ENCODE measurements around the gene BRMS1.

DNA sequence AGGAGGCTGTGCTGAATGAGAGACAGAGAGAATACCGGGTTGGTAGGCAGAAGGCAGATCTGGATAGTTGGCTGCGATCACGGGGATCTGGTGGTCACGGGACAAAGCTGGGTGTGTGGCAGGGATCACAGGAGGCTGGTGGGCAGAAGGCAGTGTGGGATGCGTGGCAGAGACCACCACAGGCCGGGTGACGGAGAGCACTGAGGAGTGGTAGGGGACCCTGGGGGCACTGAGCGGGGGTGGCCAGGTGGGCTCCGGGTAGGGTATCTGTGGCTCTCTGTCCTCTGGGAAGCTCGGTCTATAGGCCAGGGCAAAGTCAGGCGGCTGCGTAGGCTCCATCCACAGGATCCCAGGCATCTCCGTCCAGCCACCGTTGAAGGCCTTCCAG, 29.4 kb downstream of the BRMS1 start:
- TF ChIP-seq CTCF (IDR thresholded peaks at IDR 0.05 in 2 of 3, conservative IDR thresholded peaks at IDR 0.05 in 1 of 3; ENCODE audit: control insufficient read depth in 2 of 3, extremely low read depth in 1 of 3, insufficient read depth in 1 of 3, low read depth in 3 of 3, low read length in 3 of 3) (no peak), RFX5 (IDR thresholded peaks at IDR 0.05; ENCODE audit: low read depth, low read length) (no peak), ZNF274 (IDR thresholded peaks at IDR 0.05; ENCODE audit: insufficient read depth, insufficient read length) (no peak), ETV6 (conservative IDR thresholded peaks at IDR 0.05 in 1 of 2, IDR thresholded peaks at IDR 0.05 in 1 of 2; ENCODE audit: borderline replicate concordance in 1 of 2, low read depth in 1 of 2) (no peak), CBX5 (IDR thresholded peaks at IDR 0.05; ENCODE audit: low read depth) (no peak), REST (IDR thresholded peaks at IDR 0.05; ENCODE audit: low read depth, low read length) (no peak), NR2C1 (IDR thresholded peaks at IDR 0.05) (no peak), E2F4 (IDR thresholded peaks at IDR 0.05; ENCODE audit: low read depth, low read length) (no peak), BCL11A (IDR thresholded peaks at IDR 0.05; ENCODE audit: low read depth, low read length) (no peak), FOXK2 (IDR thresholded peaks at IDR 0.05) (no peak), HDAC2 (IDR thresholded peaks at IDR 0.05) (no peak), POLR2A (IDR thresholded peaks at IDR 0.05; ENCODE audit: low read depth, low read length) (no peak)
- TF ChIP-seq, protein P1, sequence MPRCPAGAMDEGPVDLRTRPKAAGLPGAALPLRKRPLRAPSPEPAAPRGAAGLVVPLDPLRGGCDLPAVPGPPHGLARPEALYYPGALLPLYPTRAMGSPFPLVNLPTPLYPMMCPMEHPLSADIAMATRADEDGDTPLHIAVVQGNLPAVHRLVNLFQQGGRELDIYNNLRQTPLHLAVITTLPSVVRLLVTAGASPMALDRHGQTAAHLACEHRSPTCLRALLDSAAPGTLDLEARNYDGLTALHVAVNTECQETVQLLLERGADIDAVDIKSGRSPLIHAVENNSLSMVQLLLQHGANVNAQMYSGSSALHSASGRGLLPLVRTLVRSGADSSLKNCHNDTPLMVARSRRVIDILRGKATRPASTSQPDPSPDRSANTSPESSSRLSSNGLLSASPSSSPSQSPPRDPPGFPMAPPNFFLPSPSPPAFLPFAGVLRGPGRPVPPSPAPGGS (IDR thresholded peaks at IDR 0.05; ENCODE audit: borderline replicate concordance, insufficient read depth, low read depth, low read length, poor library complexity, severe bottlenecking): no peak

Measured in GM12878 (cell line).